HepG2 (cell line): ENCODE measurements around the gene U2AF2. TPM values are rescaled to one million over a fixed set of nuclear protein-coding genes. Genes with fewer than 3 reads are reported as not detected.

Source experiments
- AGO1 ChIP-seq: fragments of 200-400 bp; formaldehyde crosslinking; IDR thresholded peaks from 2 replicates; pipeline ENCODE4 v1.6.1; 2017; ENCODE audit warnings: mild to moderate bottlenecking, low read depth, low read length, moderate library complexity; ENCODE audit not compliant: poor library complexity, severe bottlenecking
- ARID4A ChIP-seq: sonication (generic); formaldehyde crosslinking; IDR thresholded peaks from 2 replicates; pipeline ENCODE4 v1.5.0; 2020; ENCODE audit warnings: mild to moderate bottlenecking, missing genetic modification reagents, borderline replicate concordance
- DMAP1 ChIP-seq: IDR thresholded peaks from 2 replicates; pipeline ENCODE4 v1.6.1; 2016
- GABPB1 ChIP-seq: IDR thresholded peaks from 2 replicates; pipeline ENCODE4 v1.6.1; 2016; ENCODE audit warnings: mild to moderate bottlenecking, missing genetic modification reagents, moderate library complexity, missing compliant biosample characterization
- KDM5A ChIP-seq: fragments of 200-600 bp; sonication (generic); IDR thresholded peaks from 2 replicates; pipeline ENCODE4 v1.7.0; 2018; ENCODE audit warnings: antibody characterized with exemption, mild to moderate bottlenecking, low read length, borderline replicate concordance
- KLF12 ChIP-seq: sonication (generic); formaldehyde crosslinking; IDR thresholded peaks from 2 replicates; pipeline ENCODE4 v1.4.0; 2020; ENCODE audit warnings: missing genetic modification reagents, borderline replicate concordance
- MIER2 ChIP-seq: IDR thresholded peaks from 2 replicates; pipeline ENCODE4 v1.6.1; 2016; ENCODE audit warnings: missing biosample characterization, missing genetic modification reagents
- NR2F2 ChIP-seq: IDR thresholded peaks from 2 replicates; pipeline ENCODE4 v1.6.1; 2012; ENCODE audit warnings: low read depth, inconsistent platforms, borderline replicate concordance
- SALL1 ChIP-seq: sonication (generic); formaldehyde crosslinking; IDR thresholded peaks from 2 replicates; pipeline ENCODE4 v1.8.0; 2022; ENCODE audit warnings: mild to moderate bottlenecking, missing genetic modification reagents
- TARDBP ChIP-seq: sonication (generic); formaldehyde crosslinking; IDR thresholded peaks from 2 replicates; pipeline ENCODE4 v1.8.0; 2022; ENCODE audit warnings: mild to moderate bottlenecking, missing genetic modification reagents
- TBL1XR1 ChIP-seq: fragments of 150-350 bp; IDR thresholded peaks from 2 replicates; pipeline ENCODE4 v1.6.1; 2014; ENCODE audit warnings: borderline replicate concordance, low read length; ENCODE audit not compliant: partially characterized antibody
- TERF1 ChIP-seq: sonication (generic); formaldehyde crosslinking; IDR thresholded peaks from 2 replicates; pipeline ENCODE4 v1.8.0; 2022; ENCODE audit warnings: mild to moderate bottlenecking, missing genetic modification reagents, moderate library complexity
- TSC22D2 ChIP-seq: sonication (generic); formaldehyde crosslinking; IDR thresholded peaks from 2 replicates; pipeline ENCODE4 v1.5.1; 2020; ENCODE audit warnings: missing genetic modification reagents, mild to moderate bottlenecking, borderline replicate concordance
- ZFP36 ChIP-seq: fragments of 150-350 bp; IDR thresholded peaks from 2 replicates; pipeline ENCODE4 v1.6.1; 2018; ENCODE audit warnings: borderline replicate concordance, low read length, low read depth; ENCODE audit not compliant: partially characterized antibody
- ZNF292 ChIP-seq: sonication (generic); formaldehyde crosslinking; IDR thresholded peaks from 2 replicates; pipeline ENCODE4 v1.8.1; 2022; ENCODE audit warnings: mild to moderate bottlenecking, low read depth, missing genetic modification reagents, borderline replicate concordance
- ZNF30 ChIP-seq: sonication (generic); formaldehyde crosslinking; IDR thresholded peaks from 2 replicates; pipeline ENCODE4 v1.5.0; 2020; ENCODE audit warnings: mild to moderate bottlenecking, missing genetic modification reagents
- ZNF33B ChIP-seq: sonication (generic); formaldehyde crosslinking; IDR thresholded peaks from 2 replicates; pipeline ENCODE4 v1.5.1; 2020; ENCODE audit warnings: mild to moderate bottlenecking, missing genetic modification reagents
- ZNF367 ChIP-seq: sonication (generic); formaldehyde crosslinking; IDR thresholded peaks from 2 replicates; pipeline ENCODE4 v1.4.0; 2020; ENCODE audit warnings: missing genetic modification reagents, borderline replicate concordance
- ZNF549 ChIP-seq: sonication (generic); formaldehyde crosslinking; IDR thresholded peaks from 2 replicates; pipeline ENCODE4 v1.5.0; 2020; ENCODE audit warnings: missing genetic modification reagents
- polyA plus RNA-seq, 8 experiments: library from polyadenylated mRNA; depleted of rRNA in 3 of 8; stranded (reverse) in 7 of 8; unstranded in 1 of 8; fragments of >200 nt; fragmentation: Illumina TruSeq in 4 of 8; extraction: Trizol in 4 of 8; gene quantifications; 2 replicates each; pipeline versions ENCODE4 v1.2.1 to v1.2.3, GENCODE V29; 2011 to 2016; ENCODE audit warnings: low read depth in 4 of 8, missing spikeins in 1 of 8, mixed read lengths in 1 of 8; ENCODE audit not compliant: insufficient read depth in 1 of 8
- total RNA-seq, 5 experiments: library from RNA; depleted of rRNA; stranded (reverse); fragments of >200 nt; fragmentation: Illumina TruSeq; extraction: Trizol; gene quantifications; 2 replicates each; pipeline ENCODE4 v1.2.3, GENCODE V29; 2016; ENCODE audit warnings: low read depth in 1 of 5
- TF ChIP-seq, protein P1 (sequence below): sonication (generic); formaldehyde crosslinking; IDR thresholded peaks from 2 replicates; pipeline ENCODE4 v1.8.1; 2023; ENCODE audit warnings: mild to moderate bottlenecking, inconsistent platforms, moderate library complexity, missing genetic modification reagents, borderline replicate concordance
- TF ChIP-seq, protein P2 (sequence below): sonication (generic); formaldehyde crosslinking; IDR thresholded peaks from 2 replicates; pipeline ENCODE4 v1.4.0; 2020; ENCODE audit warnings: missing genetic modification reagents

U2AF2 gene
- total and polyA plus RNA-seq, 2 of the 13 experiments (the other 11 are each of a cell fraction or from before 2014, with no cell fraction given) = 84.3 to 124 TPM

DNA sequence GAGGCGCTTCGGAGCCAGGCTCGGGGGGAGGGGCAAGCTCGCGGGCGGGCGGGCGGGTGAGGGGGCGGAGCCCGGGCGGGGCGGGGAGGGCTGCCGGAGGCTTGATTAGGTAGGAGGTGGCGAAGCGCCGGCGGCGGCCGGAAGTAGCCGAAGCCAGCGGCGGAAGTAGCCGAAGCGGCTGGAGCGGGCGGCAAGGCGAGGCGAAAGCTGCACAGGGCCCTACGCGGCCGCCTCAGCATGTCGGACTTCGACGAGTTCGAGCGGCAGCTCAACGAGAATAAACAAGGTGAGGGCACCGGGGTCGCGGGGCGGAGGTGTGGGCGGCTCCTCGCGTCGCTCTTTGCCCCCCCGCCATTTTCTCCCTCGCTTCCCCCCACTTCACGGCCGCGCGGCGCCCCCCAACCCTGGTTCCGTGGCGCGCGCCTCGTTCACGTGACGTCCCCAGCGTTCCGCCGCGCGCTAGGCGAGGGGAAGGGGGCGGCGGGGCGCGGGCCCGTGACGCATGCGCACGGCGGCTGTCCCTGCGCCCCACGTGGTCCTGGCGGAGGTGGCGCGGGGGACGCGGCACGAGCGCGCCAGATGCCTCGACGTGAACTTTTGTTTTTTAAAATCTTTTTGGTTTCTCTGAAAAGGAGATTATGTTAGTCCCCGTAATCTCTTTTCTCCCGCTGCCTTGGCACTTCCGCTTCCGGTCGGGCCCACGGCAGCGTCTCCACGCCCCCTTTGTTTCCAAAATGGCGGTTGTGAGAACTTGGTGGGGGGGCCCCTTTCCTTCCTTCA, at the start of gene U2AF2 (continued):
- TF ChIP-seq ARID4A (CRISPR knock-in tag) = peak; percentile 77
- no peak for TF ChIP-seq ZFP36
- TF ChIP-seq TARDBP (CRISPR knock-in tag) = no peak
- peak; percentile 8 for TF ChIP-seq TBL1XR1
- TF ChIP-seq NR2F2 = no peak
- TF ChIP-seq ZNF30 = no peak
- TF ChIP-seq MIER2 (CRISPR knock-in tag) = no peak
- no peak; the same call in 1 of the 2 replicates for TF ChIP-seq ZNF367
- TF ChIP-seq TSC22D2 (CRISPR knock-in tag) = 0 out of 2 replicates have a peak, but pooled peaks have one; percentile 16
- no peak for TF ChIP-seq ZNF292 (CRISPR knock-in tag)
- TF ChIP-seq ZNF33B (CRISPR knock-in tag) = no peak; the same call in 1 of the 2 replicates
- peak; percentile 78 for TF ChIP-seq DMAP1
- TF ChIP-seq, protein P1, sequence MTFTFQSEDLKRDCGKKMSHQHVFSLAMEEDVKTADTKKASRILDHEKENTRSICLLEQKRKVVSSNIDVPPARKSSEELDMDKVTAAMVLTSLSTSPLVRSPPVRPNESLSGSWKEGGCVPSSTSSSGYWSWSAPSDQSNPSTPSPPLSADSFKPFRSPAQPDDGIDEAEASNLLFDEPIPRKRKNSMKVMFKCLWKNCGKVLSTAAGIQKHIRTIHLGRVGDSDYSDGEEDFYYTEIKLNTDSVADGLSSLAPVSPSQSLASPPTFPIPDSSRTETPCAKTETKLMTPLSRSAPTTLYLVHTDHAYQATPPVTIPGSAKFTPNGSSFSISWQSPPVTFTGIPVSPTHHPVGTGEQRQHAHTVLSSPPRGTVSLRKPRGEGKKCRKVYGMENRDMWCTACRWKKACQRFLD = peak; percentile 79; the same call in 1 of the 2 replicates
- TF ChIP-seq ZNF549 (CRISPR knock-in tag) = no peak
- TF ChIP-seq, protein P2, sequence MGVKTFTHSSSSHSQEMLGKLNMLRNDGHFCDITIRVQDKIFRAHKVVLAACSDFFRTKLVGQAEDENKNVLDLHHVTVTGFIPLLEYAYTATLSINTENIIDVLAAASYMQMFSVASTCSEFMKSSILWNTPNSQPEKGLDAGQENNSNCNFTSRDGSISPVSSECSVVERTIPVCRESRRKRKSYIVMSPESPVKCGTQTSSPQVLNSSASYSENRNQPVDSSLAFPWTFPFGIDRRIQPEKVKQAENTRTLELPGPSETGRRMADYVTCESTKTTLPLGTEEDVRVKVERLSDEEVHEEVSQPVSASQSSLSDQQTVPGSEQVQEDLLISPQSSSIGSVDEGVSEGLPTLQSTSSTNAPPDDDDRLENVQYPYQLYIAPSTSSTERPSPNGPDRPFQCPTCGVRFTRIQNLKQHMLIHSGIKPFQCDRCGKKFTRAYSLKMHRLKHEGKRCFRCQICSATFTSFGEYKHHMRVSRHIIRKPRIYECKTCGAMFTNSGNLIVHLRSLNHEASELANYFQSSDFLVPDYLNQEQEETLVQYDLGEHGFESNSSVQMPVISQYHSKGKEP (CRISPR knock-in tag) = no peak
- TF ChIP-seq SALL1 (CRISPR knock-in tag) = peak; percentile 61
- peak; percentile 73; the same call in 1 of the 2 replicates for TF ChIP-seq KLF12 (CRISPR knock-in tag)
- no peak for TF ChIP-seq AGO1
- TF ChIP-seq KDM5A = no peak
- TF ChIP-seq GABPB1 (CRISPR knock-in tag) = peak; percentile 86
- TF ChIP-seq TERF1 = no peak
